Measurements from ENCODE around the gene ZC3H4.

DNA sequence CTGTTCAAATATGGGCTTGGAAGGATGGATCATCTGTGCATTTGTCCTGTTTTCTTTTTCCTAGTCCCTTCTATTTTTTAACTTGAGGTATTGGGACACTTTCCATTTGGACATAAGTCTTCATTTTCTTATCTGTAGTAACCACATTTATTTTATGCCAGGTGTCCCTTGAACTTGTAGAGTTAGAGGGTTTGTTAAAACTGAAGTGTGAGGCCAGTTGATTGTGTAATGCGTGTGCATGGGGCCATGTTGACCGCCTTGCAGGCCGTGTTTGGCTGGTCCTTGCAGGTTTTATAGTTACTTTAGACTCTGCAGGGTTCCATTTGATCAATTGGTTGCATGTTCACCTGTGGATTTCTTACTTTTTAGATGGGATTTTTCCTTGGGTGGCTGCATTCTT, 38.1 kb upstream of the ZC3H4 start:
- TF ChIP-seq, protein P1, sequence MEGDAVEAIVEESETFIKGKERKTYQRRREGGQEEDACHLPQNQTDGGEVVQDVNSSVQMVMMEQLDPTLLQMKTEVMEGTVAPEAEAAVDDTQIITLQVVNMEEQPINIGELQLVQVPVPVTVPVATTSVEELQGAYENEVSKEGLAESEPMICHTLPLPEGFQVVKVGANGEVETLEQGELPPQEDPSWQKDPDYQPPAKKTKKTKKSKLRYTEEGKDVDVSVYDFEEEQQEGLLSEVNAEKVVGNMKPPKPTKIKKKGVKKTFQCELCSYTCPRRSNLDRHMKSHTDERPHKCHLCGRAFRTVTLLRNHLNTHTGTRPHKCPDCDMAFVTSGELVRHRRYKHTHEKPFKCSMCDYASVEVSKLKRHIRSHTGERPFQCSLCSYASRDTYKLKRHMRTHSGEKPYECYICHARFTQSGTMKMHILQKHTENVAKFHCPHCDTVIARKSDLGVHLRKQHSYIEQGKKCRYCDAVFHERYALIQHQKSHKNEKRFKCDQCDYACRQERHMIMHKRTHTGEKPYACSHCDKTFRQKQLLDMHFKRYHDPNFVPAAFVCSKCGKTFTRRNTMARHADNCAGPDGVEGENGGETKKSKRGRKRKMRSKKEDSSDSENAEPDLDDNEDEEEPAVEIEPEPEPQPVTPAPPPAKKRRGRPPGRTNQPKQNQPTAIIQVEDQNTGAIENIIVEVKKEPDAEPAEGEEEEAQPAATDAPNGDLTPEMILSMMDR (IDR thresholded peaks at IDR 0.05; ENCODE audit: low read length), result no peak
- no peak for TF ChIP-seq EZH2 (IDR thresholded peaks at IDR 0.05; ENCODE audit: borderline replicate concordance, low read length)
